ENCODE measurements around the gene KPNA3. TPM values are rescaled to one million over a fixed set of nuclear protein-coding genes. Genes with fewer than 3 reads are reported as not detected.
A peak's percentile ranks its signal among the peaks of the same experiment; 100 is the strongest.

The KPNA3 gene
- total and polyA plus RNA-seq, 2 experiments from 2014 or later: 23.8 to 32.6 TPM

- no peak overlapping the region for H3K4me3 ChIP-seq
- peaks cover 37% of the 10 kb centered on the region for H3K4me1 ChIP-seq (ENCODE audit: low read depth)
- no peaks in the 10 kb centered on the region for H3K27me3 ChIP-seq
- no peak for DNase-seq (ENCODE audit: low read depth in 1 of 2, low spot score in 1 of 2)
- TF ChIP-seq CTCF (IDR thresholded peaks at IDR 0.05; ENCODE audit: low read depth, low read length): no peak
- H3K9me3 ChIP-seq (ENCODE audit: low read depth): no peaks in the 10 kb centered on the region
- H3K36me3 ChIP-seq: no peaks in the 10 kb centered on the region
- no peak overlapping the region for H3K27ac ChIP-seq
These were observed 6.0 kb downstream of the KPNA3 start for GRCh38 chr13:49786401-49787008.

- Histone ChIP-seq H3K27me3 (no peaks in the 10 kb centered on the region), H3K9me3 (ENCODE audit: low read depth) (no peaks in the 10 kb centered on the region), H3K4me1 (ENCODE audit: low read depth) (peaks cover 29% of the 10 kb centered on the region), H3K4me3 (no peak overlapping the region), H3K36me3 (no peaks in the 10 kb centered on the region), H3K27ac (peak overlapping the region; percentile 41)
- DNase-seq (ENCODE audit: low read depth in 1 of 2, low spot score in 1 of 2): no peak
- TF ChIP-seq CTCF (IDR thresholded peaks at IDR 0.05; ENCODE audit: low read depth, low read length): no peak
These were observed 7.5 kb downstream of the KPNA3 start for GRCh38 chr13:49784886-49785570.

- no peak for TF ChIP-seq CTCF (IDR thresholded peaks at IDR 0.05; ENCODE audit: low read depth, low read length)
- no peak for DNase-seq (ENCODE audit: low read depth in 1 of 2, low spot score in 1 of 2)
- no peaks in the 10 kb centered on the region for H3K27me3 ChIP-seq
- H3K4me1 ChIP-seq (ENCODE audit: low read depth): peaks cover 23% of the 10 kb centered on the region
- H3K27ac ChIP-seq: no peak overlapping the region
- H3K36me3 ChIP-seq: no peaks in the 10 kb centered on the region
- H3K4me3 ChIP-seq: no peak overlapping the region
- no peaks in the 10 kb centered on the region for H3K9me3 ChIP-seq (ENCODE audit: low read depth)
These were observed 8.6 kb downstream of the KPNA3 start for GRCh38 chr13:49783865-49784264.

- no peak overlapping the region for H3K27ac ChIP-seq
- H3K4me3 ChIP-seq: no peak overlapping the region
- TF ChIP-seq CTCF (IDR thresholded peaks at IDR 0.05; ENCODE audit: low read depth, low read length): no peak
- no peaks in the 10 kb centered on the region for H3K36me3 ChIP-seq
- no peak for DNase-seq (ENCODE audit: low read depth in 1 of 2, low spot score in 1 of 2)
- H3K4me1 ChIP-seq (ENCODE audit: low read depth): peaks cover 21% of the 10 kb centered on the region
- H3K9me3 ChIP-seq (ENCODE audit: low read depth): no peaks in the 10 kb centered on the region
- H3K27me3 ChIP-seq: no peaks in the 10 kb centered on the region
These were observed 9.7 kb downstream of the KPNA3 start for GRCh38 chr13:49782784-49783183.

GRCh38 chr13:49781806-49782205 lies 10.7 kb downstream of the KPNA3 start:
- no peaks in the 10 kb centered on the region for H3K27me3 ChIP-seq
- H3K36me3 ChIP-seq: no peaks in the 10 kb centered on the region
- TF ChIP-seq CTCF (IDR thresholded peaks at IDR 0.05; ENCODE audit: low read depth, low read length): no peak
- no peak for DNase-seq (ENCODE audit: low read depth in 1 of 2, low spot score in 1 of 2)
- no peaks in the 10 kb centered on the region for H3K9me3 ChIP-seq (ENCODE audit: low read depth)
- peaks cover 14% of the 10 kb centered on the region for H3K4me1 ChIP-seq (ENCODE audit: low read depth)
- H3K4me3 ChIP-seq: no peak overlapping the region
- H3K27ac ChIP-seq: no peak overlapping the region
